NT2/D1 (cell line): ENCODE results near the gene MEGF10.

ENCODE experiments used
- DNase-seq: peaks from one replicate; pipeline ENCODE4 v3.0.0-alpha.2; 2011; ENCODE audit warnings: low read depth, low spot score
- H3K27me3 ChIP-seq: 2 replicates; pipeline ENCODE4 v1.6.0; 2011; ENCODE audit warnings: mild to moderate bottlenecking; ENCODE audit not compliant: insufficient read length, insufficient read depth
- H3K36me3 ChIP-seq: 2 replicates; pipeline ENCODE4 v1.6.1; 2011; ENCODE audit warnings: mild to moderate bottlenecking, low read length, mixed read lengths; ENCODE audit not compliant: insufficient read depth, insufficient read length
- H3K4me1 ChIP-seq: 2 replicates; pipeline ENCODE4 v1.5.1; 2011; ENCODE audit not compliant: insufficient read depth, insufficient read length
- H3K4me3 ChIP-seq: 2 replicates; pipeline ENCODE4 v1.5.1; 2011; ENCODE audit warnings: low read depth; ENCODE audit not compliant: insufficient read length
- H3K9ac ChIP-seq: 2 replicates; pipeline ENCODE4 v1.6.0; 2011; ENCODE audit warnings: low read depth; ENCODE audit not compliant: insufficient read length
- H3K9me3 ChIP-seq: 2 replicates; pipeline ENCODE4 v1.5.1; 2011; ENCODE audit warnings: mild to moderate bottlenecking, low read length; ENCODE audit not compliant: insufficient read depth
- SUZ12 ChIP-seq: IDR thresholded peaks from 2 replicates; pipeline ENCODE4 v1.6.1; 2011; ENCODE audit not compliant: insufficient read length, insufficient read depth; ENCODE audit errors: extremely low read depth
- YY1 ChIP-seq: IDR thresholded peaks from 2 replicates; pipeline ENCODE4 v1.6.1; 2011; ENCODE audit not compliant: insufficient read length, insufficient read depth
- ZNF274 ChIP-seq: IDR thresholded peaks from 2 replicates; pipeline ENCODE4 v1.6.1; 2011; ENCODE audit warnings: mild to moderate bottlenecking, low read depth, low read length

MEGF10 gene

DNA sequence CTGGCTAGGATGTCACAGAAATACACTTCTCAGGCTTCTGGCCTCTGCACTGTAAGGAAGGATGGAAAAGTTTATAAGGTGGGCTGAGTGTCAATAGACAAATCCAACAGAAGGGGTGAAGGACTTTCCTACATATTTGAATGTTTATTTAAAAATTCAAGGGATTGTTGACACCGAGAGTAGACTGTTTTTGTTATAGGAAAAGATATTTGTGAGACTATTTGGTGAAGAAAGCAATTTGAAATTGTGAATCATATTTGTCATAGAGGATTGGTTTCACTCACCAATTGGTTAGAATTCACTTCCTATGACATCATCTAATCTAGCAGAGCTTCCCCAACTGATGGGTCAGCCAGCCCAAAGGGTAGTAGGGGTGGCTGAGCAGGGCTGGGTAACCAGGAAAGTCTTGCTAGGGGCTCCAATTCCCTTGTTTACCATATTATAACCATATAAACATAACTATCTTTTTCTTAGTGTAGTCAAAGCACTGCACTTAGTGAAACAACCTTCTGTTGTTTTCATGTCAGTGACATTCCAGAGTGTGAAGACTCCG, 14.9 kb upstream of the MEGF10 start:
- Histone ChIP-seq H3K27me3 (no peaks in the 10 kb centered on the region), H3K9ac (no peak overlapping the region), H3K36me3 (no peaks in the 10 kb centered on the region), H3K4me3 (no peak overlapping the region), H3K9me3 (no peaks in the 10 kb centered on the region), H3K4me1 (peaks cover 4% of the 10 kb centered on the region)
- DNase-seq: no peak
- TF ChIP-seq YY1 (no peak), ZNF274 (no peak), SUZ12 (no peak)

DNA sequence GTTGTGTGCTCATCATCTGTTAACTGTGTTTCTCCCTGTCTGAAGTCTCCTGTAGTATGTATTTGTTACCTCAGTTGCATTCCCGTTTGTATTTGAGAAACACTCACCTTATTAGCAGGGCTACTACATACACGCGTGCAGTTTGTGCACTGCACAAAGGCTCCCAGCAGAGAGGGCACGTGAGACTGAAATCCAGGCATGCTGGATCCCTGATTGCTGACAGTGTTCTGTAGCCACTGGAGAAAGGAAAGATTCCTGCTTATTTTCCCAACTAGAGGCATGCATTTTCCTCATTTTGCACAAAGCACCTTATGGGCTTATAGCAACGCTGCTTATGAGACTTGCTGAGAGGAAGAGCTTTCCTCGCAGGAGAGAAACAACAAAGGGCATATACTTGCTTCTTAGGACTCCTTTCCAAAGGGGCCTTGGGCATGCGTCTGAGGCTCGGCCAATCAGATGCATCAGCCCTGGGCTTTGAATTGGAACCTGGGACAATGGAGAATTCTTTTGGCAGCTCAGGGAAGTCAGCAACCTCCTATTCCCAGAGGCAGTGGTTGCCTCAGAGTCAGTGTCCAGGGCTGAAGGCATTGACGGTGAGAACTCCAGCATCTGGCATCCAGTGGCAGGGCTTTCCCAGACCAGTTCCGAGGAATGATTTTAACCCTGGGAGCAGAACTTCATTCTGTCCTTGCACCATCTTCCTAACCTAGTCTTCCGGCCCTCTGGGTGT, 9.9 kb upstream of the MEGF10 start:
- Histone ChIP-seq H3K4me1 (peaks cover 6% of the 10 kb centered on the region), H3K9ac (no peak overlapping the region), H3K36me3 (no peaks in the 10 kb centered on the region), H3K27me3 (no peaks in the 10 kb centered on the region), H3K4me3 (no peak overlapping the region), H3K9me3 (no peaks in the 10 kb centered on the region)
- DNase-seq: no peak
- TF ChIP-seq SUZ12: no peak
- no peak for TF ChIP-seq YY1
- TF ChIP-seq ZNF274: no peak

DNA sequence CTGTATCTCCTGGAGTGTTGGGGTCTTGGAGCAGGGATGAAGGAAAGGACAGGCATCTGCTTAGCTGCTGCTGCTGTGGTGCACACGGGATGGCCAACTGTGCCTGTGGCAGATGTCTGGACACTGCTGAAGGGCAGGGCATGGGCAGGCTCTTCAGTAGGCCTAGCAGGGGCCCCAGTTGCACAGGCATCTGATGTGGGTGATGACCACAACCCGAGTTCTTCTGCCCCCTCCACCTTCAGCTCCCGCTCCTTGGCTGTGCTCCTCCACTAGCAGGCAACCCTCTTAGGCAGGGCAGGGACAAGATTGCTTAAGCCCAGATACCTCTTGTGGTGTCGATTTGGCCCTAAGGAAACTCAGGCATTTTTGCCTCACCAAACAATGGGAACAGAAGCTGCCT, 9.0 kb upstream of the MEGF10 start:
- H3K4me1 ChIP-seq: peaks cover 6% of the 10 kb centered on the region
- no peak for TF ChIP-seq ZNF274
- no peak for TF ChIP-seq SUZ12
- no peak for TF ChIP-seq YY1
- H3K36me3 ChIP-seq: no peaks in the 10 kb centered on the region
- no peak for DNase-seq
- no peak overlapping the region for H3K9ac ChIP-seq
- H3K27me3 ChIP-seq: no peaks in the 10 kb centered on the region
- no peaks in the 10 kb centered on the region for H3K9me3 ChIP-seq
- no peak overlapping the region for H3K4me3 ChIP-seq

DNA sequence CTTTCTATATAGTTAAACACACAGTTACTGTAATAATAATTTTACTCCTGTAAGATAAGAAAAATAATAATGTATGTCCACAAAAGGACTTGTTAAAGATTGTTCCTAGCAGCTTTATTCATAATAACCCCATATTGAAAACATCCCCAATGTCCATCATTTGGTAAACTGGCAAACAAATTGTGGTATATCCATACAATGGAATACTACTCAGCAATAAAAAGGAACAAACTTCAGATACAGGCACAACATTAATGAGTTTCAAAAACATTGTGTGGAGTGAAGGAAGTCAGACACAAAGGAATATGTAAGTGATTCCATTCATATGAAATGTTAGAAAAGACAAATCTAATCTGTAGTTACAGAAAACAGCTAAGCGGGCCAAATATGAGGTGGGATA, 1.9 kb upstream of the MEGF10 start:
- H3K27me3 ChIP-seq: peaks cover 7% of the 10 kb centered on the region

DNA sequence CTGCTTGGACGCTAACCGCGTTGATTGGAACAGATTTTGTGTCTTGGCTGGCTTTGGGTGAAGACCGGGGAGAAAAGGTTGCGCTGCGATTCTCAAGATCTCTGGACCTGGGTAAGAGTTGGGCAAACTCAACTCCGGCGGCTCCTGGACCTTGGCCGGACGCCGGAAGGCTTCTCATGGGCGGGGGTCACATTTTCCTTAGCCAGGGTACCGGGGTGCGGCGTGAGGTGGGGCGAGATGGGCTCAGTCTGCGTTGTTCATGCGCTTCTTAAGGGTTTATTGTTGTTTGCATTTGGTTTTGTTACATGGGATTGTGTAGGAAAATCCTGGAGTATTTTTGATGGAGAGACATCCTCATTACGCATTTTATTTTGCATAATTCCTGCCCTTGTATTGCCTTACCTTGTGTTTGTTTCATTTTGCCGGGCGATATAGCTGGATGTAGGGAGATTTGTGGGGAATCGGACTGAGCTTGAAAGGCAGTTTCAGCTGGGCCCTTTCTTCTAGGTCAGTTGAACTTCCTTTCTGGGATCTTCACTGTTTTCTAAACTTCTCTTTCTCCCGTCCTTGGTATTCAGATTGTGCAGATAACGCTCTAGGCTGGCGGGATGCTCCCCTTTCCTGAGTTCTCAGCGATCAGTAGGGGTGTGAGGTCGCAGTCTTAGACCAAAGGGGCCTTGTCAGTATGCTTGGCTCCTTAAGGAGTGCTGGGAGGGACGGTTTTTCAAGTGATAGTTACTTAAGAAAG, 524 bp downstream of the MEGF10 start:
- TF ChIP-seq ZNF274 (no peak), YY1 (no peak), SUZ12 (no peak)
- peak overlapping the region; percentile 65 for H3K9ac ChIP-seq
- no peaks in the 10 kb centered on the region for H3K4me1 ChIP-seq
- H3K27me3 ChIP-seq: peaks cover 7% of the 10 kb centered on the region
- peaks cover 10% of the 10 kb centered on the region for H3K9me3 ChIP-seq
- H3K36me3 ChIP-seq: no peaks in the 10 kb centered on the region
- no peak for DNase-seq
- H3K4me3 ChIP-seq: peak overlapping the region; percentile 44

More for the DNA sequence above, 1.9 kb upstream of the MEGF10 start:
- Histone ChIP-seq H3K4me1 (no peaks in the 10 kb centered on the region), H3K9ac (no peak overlapping the region), H3K4me3 (no peak overlapping the region), H3K36me3 (no peaks in the 10 kb centered on the region), H3K9me3 (peaks cover 10% of the 10 kb centered on the region)
- TF ChIP-seq ZNF274: no peak
- no peak for TF ChIP-seq SUZ12
- TF ChIP-seq YY1: no peak
- no peak for DNase-seq

DNA sequence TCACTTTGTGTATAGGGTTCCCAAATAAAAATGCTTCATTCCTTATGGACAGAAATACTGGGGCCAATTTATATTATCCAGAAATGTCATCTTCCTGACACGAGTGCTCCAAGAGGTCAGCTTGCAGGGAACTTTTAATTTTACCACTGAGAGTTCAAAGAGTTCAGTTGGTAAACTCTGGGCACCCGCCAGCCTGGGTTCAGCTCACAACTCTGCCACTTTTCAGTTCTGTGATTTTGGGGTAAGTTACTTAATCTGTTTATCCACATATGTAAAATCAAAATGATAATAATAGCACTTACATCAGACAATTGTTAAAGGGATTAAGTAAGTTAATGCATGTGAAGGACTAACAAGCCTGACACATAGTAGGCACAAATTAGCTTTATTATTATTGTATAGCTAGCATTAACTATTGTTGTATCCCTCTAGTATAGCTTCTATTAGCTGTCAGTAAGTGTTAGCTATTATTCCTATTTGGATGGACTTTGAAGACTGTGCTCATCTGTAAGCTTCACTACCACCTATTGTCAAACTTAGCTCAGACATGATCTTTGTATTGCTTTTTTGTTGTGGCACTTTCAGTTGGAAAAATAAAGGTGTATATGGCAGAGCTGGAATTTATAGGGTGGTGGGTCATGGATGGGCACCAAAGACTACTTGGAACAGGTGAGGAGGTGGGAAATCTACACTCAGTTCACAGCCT, 1.6 kb downstream of the MEGF10 start:
- Histone ChIP-seq H3K4me1 (no peaks in the 10 kb centered on the region), H3K9me3 (peaks cover 10% of the 10 kb centered on the region), H3K36me3 (no peaks in the 10 kb centered on the region), H3K9ac (no peak overlapping the region), H3K27me3 (peaks cover 7% of the 10 kb centered on the region), H3K4me3 (peak overlapping the region; percentile 44)
- no peak for TF ChIP-seq SUZ12
- no peak for DNase-seq

DNA sequence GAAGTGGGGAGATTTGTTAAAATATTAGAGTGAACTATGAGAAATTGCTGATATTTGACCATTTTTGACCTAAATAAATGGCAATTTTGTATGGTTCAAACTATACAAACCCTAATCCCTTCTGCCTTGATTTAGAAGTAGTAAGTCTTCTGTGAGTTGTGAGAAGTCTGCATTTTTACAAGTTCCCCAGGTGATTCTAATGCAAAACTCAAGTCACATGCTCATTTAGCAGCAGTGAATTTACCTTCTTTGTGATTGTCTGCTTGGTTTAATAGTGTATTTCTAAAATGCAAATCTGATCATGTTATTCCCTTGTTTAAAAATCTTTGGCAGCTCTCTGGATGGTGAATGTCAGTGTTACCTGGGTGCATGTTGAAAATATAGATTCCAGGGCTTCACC, 2.8 kb downstream of the MEGF10 start:
- no peaks in the 10 kb centered on the region for H3K4me1 ChIP-seq
- no peaks in the 10 kb centered on the region for H3K36me3 ChIP-seq
- no peak overlapping the region for H3K4me3 ChIP-seq
- TF ChIP-seq YY1 (no peak), ZNF274 (no peak), SUZ12 (no peak)
- H3K27me3 ChIP-seq: peaks cover 7% of the 10 kb centered on the region
- H3K9me3 ChIP-seq: peaks cover 7% of the 10 kb centered on the region
- no peak for DNase-seq
- peak overlapping the region; percentile 3 for H3K9ac ChIP-seq
